ENCODE data around the gene LHX3. TPM values are rescaled to one million over a fixed set of nuclear protein-coding genes. Genes with fewer than 3 reads are reported as not detected.

Gene LHX3
- total RNA-seq, 1 donor from 2014 or later, result not detected

DNA sequence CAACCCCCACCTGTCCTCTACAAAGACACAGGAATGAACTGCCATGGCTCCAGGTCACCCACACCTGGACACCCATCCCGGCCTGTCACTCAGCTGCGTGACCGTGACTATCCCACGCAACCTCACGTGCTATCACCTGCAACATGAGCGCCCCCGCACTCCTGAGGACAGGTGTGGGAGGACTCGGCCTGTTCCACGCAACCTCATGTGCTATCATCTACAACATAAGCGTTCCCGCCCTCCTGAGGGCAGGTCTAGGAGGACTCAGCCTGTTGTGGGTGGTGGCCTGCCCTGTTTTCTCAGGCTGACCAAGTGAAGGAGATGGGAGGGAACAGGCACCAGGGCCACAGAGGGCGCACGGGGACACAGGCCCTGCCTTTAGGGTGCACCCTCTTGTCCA is 36.6 kb upstream of the LHX3 start:
- peaks cover 41% of the 10 kb centered on the region for H3K4me1 Mint-ChIP-seq (ENCODE audit: unreplicated experiment)
- DNase-seq (ENCODE audit: low spot score), result no peak
- H3K36me3 Mint-ChIP-seq (ENCODE audit: low read depth, unreplicated experiment), result no peaks in the 10 kb centered on the region
- H3K27me3 Mint-ChIP-seq (ENCODE audit: unreplicated experiment), result peaks cover 10% of the 10 kb centered on the region
- H3K27ac Mint-ChIP-seq (ENCODE audit: unreplicated experiment), result no peak overlapping the region
- TF ChIP-seq, protein P1, sequence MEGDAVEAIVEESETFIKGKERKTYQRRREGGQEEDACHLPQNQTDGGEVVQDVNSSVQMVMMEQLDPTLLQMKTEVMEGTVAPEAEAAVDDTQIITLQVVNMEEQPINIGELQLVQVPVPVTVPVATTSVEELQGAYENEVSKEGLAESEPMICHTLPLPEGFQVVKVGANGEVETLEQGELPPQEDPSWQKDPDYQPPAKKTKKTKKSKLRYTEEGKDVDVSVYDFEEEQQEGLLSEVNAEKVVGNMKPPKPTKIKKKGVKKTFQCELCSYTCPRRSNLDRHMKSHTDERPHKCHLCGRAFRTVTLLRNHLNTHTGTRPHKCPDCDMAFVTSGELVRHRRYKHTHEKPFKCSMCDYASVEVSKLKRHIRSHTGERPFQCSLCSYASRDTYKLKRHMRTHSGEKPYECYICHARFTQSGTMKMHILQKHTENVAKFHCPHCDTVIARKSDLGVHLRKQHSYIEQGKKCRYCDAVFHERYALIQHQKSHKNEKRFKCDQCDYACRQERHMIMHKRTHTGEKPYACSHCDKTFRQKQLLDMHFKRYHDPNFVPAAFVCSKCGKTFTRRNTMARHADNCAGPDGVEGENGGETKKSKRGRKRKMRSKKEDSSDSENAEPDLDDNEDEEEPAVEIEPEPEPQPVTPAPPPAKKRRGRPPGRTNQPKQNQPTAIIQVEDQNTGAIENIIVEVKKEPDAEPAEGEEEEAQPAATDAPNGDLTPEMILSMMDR (IDR thresholded peaks at IDR 0.05; ENCODE audit: unreplicated experiment), result no peak
- no peak overlapping the region for H3K4me3 Mint-ChIP-seq (ENCODE audit: unreplicated experiment)
- H3K9me3 Mint-ChIP-seq (ENCODE audit: unreplicated experiment), result no peaks in the 10 kb centered on the region

DNA sequence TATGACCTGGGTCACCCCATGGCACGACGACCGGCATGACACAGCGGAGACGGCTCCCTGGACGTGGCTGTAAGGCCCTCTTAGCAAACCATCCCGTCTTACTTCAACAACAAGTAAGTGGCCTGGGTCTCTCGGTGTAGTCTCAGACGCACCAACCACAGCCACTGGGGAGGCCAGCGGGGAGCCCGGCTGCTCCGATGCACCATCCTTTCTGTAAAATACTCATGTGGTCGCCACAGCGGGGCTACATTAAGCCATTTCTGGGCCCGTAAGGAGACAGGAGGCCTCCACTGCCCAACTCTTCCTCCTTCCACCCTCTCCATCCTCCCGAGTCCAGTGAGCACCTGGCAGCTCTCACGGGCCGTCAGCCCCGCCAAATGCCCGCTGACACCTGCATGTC is 36.0 kb upstream of the LHX3 start:
- no peak for DNase-seq (ENCODE audit: low spot score)
- Mint-ChIP-seq H3K9me3 (ENCODE audit: unreplicated experiment) (no peaks in the 10 kb centered on the region), H3K27me3 (ENCODE audit: unreplicated experiment) (peaks cover 12% of the 10 kb centered on the region), H3K27ac (ENCODE audit: unreplicated experiment) (no peak overlapping the region), H3K4me1 (ENCODE audit: unreplicated experiment) (peaks cover 41% of the 10 kb centered on the region), H3K4me3 (ENCODE audit: unreplicated experiment) (no peak overlapping the region), H3K36me3 (ENCODE audit: low read depth, unreplicated experiment) (no peaks in the 10 kb centered on the region)
- TF ChIP-seq, protein P1 (IDR thresholded peaks at IDR 0.05; ENCODE audit: unreplicated experiment), result no peak

DNA sequence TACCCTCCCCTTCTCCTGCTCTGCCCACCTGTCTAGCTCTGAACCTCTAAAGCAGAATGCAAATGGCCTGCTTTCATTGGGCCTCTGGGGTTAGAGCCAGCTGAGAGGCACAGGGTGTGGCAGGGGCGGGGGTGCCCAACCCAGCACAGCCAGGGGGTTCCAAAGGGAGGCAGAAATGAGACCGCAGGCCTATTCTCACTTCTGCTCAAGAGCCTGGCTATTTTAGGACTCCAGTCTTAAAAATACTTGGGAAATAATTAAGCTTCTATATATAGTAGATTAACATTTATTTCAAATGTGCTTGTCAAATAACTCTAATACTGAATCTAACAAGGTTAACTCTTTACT is 35.0 kb upstream of the LHX3 start:
- peaks cover 10% of the 10 kb centered on the region for H3K27me3 Mint-ChIP-seq (ENCODE audit: unreplicated experiment)

DNA sequence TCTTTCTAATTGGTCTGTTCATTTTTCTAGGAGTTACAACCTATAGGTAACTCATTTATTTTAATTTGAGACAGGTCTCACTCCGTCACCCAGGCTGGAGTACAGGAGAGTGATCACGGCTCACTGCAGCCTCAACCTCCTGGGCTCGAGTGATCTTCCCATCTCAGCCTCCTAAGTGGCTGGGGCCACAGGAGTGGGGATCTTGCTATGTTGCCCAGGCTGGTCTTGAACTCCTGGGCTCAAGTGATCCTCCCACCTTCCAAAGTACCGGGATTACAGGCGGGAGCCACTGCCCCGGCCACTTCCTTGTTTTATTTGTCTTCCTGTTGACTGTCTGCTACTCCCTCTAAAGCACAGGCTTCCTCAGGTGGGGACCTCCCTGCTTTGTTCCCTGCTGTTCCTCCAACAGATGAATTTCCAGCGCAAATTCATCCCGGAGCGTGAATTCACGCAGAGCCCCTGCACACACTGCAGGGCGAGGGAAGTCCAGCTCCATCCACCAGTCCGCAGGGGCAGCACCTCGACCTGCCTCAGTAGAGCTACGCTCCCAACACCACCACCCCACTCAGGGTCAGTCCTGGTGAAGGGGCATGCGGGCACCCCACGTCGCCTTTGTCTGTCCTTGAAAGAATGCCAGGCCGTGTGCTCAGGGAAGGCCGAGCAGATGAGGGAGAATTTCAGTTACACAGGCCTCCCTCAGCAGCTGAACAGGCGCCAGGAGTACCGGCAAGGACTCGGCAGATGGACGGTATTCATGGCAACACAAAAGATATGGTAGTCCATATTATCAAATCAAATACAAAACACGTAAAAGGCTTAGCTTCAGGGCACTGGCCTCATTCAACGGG is 34.4 kb upstream of the LHX3 start:
- no peak for DNase-seq (ENCODE audit: low spot score)
- Mint-ChIP-seq H3K4me3 (ENCODE audit: unreplicated experiment) (no peak overlapping the region), H3K36me3 (ENCODE audit: low read depth, unreplicated experiment) (peaks cover 11% of the 10 kb centered on the region), H3K27me3 (ENCODE audit: unreplicated experiment) (peaks cover 7% of the 10 kb centered on the region), H3K9me3 (ENCODE audit: unreplicated experiment) (no peaks in the 10 kb centered on the region), H3K27ac (ENCODE audit: unreplicated experiment) (peak overlapping the region; percentile 78), H3K4me1 (ENCODE audit: unreplicated experiment) (peaks cover 33% of the 10 kb centered on the region)
- TF ChIP-seq, protein P1 (IDR thresholded peaks at IDR 0.05; ENCODE audit: unreplicated experiment), result no peak

More for the DNA sequence above, 35.0 kb upstream of the LHX3 start:
- H3K9me3 Mint-ChIP-seq (ENCODE audit: unreplicated experiment), result no peaks in the 10 kb centered on the region
- peaks cover 39% of the 10 kb centered on the region for H3K4me1 Mint-ChIP-seq (ENCODE audit: unreplicated experiment)
- no peak overlapping the region for H3K27ac Mint-ChIP-seq (ENCODE audit: unreplicated experiment)
- TF ChIP-seq, protein P1 (IDR thresholded peaks at IDR 0.05; ENCODE audit: unreplicated experiment), result no peak
- no peak for DNase-seq (ENCODE audit: low spot score)
- H3K36me3 Mint-ChIP-seq (ENCODE audit: low read depth, unreplicated experiment), result peaks cover 9% of the 10 kb centered on the region
- no peak overlapping the region for H3K4me3 Mint-ChIP-seq (ENCODE audit: unreplicated experiment)

DNA sequence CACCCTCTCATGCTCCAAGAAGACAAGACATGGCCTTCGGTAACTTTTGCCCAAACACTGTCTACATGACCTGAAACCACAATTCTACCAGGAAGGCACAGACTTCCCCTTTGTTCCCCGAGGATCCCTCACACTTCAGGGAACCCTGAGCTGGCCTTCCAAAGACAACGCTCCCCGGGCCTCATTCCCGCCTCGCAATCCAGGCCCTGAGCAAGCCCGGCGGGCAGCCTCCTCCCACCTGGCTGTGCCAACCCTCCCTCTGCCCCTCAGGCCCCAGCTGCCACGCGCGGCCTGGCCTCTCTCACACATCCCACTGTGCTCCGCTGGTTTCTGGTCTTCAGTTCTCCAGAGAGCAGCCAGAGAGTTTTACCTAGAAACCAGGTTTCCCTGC is 33.4 kb upstream of the LHX3 start:
- no peak for DNase-seq (ENCODE audit: low spot score)
- peaks cover 6% of the 10 kb centered on the region for H3K27me3 Mint-ChIP-seq (ENCODE audit: unreplicated experiment)
- H3K27ac Mint-ChIP-seq (ENCODE audit: unreplicated experiment), result peak overlapping the region; percentile 24
- peaks cover 15% of the 10 kb centered on the region for H3K36me3 Mint-ChIP-seq (ENCODE audit: low read depth, unreplicated experiment)
- peaks cover 23% of the 10 kb centered on the region for H3K4me1 Mint-ChIP-seq (ENCODE audit: unreplicated experiment)
- TF ChIP-seq, protein P1 (IDR thresholded peaks at IDR 0.05; ENCODE audit: unreplicated experiment), result no peak
- H3K9me3 Mint-ChIP-seq (ENCODE audit: unreplicated experiment), result no peaks in the 10 kb centered on the region
- no peak overlapping the region for H3K4me3 Mint-ChIP-seq (ENCODE audit: unreplicated experiment)
